NCI-H526 treated with DMSO at 0.1 percent for 48 hours (cell line): ENCODE results near the gene GRM8.

ENCODE experiments used
- DNase-seq: peaks from one replicate; lab custom pipeline; 2025; lab: John Stamatoyannopoulos, UW

Gene GRM8

DNA sequence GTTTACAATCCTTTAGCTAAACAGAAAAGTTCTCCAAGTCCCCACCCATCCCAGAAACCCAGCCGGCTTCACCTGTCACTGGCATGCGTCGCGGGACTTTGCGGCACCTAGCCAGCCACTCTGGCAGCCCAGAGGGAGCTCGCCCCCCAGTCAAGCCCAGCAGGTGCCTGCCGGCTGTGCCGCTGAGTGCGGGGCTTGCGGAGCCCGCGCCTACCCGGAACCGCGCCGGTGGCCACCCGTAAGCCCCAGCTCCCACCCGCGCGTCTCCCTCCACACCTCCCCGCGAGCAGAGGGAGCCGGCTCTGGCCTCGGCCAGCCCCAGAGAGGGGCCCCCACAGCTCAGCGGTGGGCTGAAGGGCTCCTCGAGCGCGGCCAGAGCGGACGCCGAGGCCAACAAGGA, 446.1 kb downstream of the GRM8 start:
- no peak for DNase-seq

DNA sequence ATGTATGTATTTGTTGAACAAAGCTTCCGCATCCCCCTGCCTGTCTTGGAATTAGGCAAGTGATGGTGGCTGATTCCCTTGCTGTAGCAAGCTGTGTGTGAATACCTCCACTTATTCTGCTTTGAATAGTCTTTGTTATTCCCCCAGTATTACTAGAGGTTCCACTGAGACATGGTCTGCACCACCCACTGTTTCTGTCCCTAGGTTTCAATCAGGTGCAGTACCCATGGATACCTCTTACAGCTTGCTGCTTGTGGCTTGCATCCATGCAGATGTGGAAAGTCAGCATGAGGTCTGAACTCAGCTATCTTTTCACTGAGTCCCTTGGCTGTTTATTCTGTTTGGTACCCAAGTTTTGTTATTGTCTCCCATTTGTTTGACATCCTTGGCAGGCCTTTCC, 447.4 kb downstream of the GRM8 start:
- DNase-seq, result no peak

DNA sequence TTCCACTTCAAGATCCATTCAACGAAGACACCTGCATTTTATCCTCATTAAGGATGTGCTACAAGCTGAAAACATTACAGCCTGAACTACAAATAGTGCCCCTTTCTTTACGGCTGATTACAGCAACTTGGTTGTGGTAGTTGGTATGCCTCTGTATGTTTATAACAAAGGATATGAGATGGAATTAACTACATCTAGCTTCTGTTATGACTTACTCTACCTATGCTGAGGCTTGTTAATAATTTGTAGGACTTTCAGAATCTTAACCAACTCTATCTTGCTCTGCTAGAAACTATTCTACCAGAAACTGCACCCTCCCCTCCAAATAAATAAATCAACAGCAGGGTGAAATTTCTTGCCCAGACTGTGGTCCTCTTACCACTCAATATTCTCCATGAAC, 448.1 kb downstream of the GRM8 start:
- DNase-seq, result no peak

DNA sequence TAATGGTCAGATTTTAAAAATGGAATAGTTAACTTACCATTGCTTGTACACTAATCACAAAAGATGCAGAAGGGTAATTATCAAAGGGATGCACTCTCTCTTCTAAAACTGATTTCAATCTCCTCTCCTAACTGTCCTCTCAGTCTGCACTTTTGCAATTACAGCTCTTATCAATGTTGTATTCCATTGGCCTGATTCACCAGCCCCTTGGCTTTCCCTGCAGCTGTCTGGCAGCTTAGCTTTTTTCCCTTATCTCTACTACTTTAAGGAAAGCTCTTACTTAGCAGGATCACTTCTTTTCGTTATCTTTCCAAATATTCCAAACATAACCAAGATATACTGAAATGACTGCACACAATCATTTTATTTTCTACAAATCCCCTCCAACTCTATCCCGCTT, 448.8 kb downstream of the GRM8 start:
- no peak for DNase-seq

DNA sequence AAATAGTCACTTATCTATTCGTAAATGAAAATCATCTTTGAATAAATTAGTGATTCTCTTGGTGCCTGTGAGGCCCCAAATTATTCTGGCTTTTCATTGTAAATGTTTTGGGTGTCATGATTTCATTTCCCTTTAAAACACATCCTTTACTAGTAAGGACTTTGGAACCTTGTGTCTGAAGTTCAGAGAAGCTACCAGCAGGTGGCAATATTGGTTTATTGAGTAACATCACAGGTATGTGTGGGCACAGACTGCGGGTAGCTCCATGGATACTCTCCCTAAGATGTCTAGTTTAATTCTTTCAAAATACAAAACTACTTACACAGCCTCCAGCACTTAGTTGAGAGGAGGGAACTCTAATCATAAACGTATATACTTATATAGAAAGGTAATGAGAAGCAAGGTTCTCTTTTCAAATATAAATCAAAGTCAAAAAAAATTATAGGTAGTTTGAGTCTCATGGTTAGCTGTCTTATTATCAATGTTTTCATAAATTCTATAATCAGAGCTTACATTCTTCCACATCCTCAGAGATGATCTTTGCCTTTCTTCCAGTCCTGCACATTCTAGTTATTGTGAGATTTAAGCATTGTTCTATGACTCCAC, 449.6 kb downstream of the GRM8 start:
- DNase-seq, result peak; percentile 65

DNA sequence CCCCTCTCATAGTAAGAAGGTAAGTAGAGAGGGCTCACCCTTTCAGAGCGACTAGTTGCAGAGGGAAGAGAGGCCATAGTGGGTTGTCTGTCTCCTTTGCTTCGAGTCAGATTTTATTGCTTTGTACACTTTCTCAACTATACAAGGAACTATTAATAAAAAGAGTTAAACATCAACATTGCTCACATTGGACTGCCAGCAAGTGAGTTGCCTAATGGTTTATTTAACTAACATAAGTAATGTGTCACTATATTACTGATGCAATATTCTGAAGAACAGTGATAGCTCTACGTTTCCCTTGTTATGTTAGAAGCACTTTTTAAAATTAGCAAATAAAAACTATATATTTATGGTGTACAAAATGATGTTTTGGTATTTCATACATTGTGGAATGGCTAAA, 451.0 kb downstream of the GRM8 start:
- no peak for DNase-seq

DNA sequence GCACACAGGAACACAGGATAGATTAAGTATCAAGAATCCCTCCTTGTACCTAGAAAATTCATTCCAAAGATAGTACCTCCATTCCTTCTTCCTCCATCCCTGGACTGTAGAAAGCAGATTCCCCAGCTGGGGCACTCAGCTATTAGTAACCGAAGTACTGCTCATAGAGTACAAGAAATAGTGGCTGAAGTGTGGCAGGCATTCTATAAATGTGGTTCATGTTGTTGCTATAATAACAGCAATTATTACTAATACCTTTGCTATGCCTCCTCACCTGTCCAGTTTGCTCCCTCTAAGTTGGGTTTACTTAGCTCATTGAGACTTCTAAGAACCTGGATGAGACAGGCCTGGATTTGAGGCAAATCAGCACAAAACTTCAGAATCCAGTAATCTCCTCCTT, 453.2 kb downstream of the GRM8 start:
- no peak for DNase-seq

DNA sequence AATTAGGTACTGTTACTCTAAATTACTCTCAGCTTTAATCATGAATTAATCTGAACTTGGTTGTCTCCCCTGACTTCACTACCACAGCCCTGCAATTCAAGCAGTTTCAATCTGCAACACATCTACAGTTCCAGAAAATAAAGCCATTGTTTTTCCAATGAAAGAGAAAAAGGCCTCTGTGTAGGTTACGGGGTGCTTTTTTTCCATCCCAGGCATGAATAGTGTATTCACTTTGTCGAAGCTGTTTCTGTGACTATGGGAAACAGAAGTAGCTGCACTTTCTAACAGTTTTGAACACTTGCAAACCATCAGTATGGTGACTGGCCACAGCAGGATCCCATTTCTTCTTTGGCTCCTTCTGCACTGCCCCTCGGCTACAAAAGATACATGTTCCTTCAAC, 460.2 kb downstream of the GRM8 start:
- DNase-seq, result no peak

DNA sequence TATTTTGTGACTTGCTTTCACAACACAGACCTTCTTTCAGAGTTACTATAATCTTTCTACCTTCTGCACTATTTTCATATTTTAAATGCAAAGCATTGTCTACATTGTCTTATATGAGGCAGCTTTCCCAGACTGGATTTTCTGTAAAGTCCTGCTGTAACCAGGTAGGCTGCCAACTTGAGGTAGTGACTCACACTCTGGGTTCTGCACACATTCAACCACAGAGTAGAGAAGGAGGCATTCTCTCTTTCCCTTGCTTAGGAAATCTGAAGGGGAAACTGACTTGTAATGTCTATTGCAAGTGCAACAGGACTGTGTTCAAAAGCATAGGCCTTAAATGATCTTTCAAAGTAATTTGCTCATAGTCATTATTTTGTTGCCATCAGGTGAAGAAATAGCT, 461.4 kb downstream of the GRM8 start:
- no peak for DNase-seq

DNA sequence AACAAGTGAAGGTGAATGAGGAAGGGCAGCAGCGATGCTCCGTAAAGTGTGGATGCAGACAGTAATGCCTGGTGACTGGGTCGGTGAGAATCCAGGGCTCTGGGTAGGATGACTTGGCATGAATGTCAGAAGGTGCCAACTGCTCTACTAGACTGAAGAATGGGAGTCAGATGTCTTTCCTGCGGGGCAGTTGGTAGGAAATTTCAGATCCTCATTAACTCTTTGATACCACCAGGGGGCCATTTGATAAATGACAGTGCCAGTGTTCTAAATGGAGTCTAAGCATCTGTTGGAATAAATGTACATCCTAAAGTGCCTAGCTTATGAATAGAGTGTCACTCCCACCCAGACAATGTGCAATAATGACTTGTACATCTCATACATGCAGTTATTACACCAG, 462.0 kb downstream of the GRM8 start:
- no peak for DNase-seq

DNA sequence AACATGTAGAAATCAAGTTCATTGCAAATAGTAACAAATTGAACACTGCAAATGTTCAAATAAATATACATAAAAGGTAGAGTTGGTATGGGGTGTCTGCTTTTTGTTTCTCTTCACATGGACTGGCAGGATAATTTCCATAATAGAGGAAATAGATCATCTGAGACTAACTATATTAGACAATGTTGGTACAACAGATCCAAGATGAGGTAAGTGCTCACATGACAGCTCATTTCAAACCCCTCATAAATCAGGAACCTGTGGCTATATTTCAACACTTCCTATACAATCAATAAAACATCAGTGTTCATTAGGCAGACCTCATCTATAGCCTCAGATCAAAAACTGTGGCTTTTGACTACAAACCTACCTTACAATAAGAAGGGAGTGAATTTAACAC, 469.1 kb downstream of the GRM8 start:
- DNase-seq, result no peak

DNA sequence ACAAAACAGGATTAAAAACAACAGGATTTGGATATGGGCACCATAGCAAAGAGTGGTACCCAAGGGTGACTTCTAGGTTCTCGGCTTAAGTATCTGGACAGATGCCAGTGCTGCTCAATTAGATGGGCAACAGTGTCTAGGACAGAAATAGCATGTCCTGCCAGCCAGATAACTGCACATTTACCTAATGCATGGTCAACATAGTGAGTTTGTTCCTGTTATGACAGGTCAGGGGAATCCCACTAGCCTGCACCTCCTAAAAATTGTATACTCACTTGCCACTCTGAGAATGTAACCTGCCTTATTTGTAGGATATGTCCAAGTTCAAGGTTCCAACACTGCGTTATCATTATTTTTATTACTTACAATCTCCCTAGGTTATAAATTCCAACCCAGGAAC, 471.7 kb downstream of the GRM8 start:
- DNase-seq, result no peak

DNA sequence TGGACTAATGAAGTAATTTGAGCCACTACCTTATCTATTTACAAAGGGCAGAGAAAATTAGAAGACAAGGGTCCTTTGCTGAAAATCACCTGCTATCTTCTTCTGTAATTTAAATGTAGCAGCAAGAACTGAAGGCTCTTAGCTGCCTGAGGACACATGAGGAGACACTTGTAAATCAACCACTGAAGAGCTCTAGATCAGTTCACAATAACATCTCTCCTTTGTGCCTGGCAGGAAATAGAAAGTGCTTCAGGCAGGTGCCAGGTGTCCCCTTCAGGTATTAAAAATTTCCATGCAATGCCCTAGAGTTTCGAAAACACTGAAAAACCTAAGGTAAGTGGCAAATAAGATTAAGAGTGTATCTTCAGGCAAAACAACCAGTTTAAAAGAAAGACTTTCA, 474.6 kb downstream of the GRM8 start:
- no peak for DNase-seq

DNA sequence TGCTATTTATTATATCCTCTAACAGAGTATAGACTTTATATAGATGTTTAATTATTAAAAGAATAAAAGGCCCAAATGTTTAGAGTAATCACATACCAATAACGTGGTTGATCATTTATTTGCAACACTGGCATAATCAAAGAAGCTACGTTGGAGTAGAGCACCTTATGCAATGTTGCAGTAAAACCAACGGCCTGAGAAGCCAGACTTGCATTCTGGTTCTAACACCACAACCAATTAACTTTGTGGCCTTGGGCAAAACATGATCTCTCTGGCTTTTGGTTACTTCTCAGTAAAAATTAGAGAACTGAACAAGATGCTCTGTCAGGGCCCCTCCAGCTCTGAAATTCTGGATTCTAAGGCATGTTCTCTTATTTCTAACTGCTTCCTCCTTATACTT, 476.2 kb downstream of the GRM8 start:
- no peak for DNase-seq

DNA sequence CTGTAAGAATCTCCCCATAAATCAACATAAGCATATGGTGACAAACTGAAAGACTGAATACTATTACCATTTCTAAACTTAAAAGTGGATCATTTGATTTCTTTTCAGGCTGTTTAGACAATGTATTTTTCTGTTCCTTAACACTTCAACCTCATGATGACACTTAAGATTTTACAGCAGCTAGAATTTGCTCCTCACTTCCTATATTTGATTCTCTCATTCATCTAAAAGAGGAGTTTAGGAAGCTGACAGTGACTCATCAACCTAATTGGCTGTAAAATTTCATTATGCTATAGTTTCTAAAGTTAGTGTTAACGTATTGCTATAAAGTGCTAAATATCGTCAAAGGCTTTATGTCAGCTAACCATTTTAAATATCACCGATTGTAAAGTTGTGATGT, 478.7 kb downstream of the GRM8 start:
- DNase-seq, result no peak

DNA sequence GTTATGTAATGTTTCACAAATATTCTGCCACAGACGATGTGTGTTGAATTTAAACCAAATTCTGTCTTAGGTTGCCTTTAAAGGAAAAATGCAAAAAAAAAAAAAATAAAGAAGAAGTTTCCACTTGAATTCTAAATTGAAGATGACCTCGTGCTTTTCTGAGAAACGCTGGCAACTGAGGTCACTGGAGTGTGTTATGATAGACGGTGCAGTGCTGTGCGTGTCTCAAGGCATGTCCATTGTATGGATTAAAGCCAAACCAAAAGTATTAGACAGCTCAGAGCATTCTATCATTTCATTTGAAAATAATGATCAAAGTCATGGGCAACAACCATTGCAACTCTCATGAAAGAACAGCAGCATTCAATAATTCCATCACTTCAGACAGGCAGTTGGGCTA, 483.9 kb downstream of the GRM8 start:
- DNase-seq, result no peak

DNA sequence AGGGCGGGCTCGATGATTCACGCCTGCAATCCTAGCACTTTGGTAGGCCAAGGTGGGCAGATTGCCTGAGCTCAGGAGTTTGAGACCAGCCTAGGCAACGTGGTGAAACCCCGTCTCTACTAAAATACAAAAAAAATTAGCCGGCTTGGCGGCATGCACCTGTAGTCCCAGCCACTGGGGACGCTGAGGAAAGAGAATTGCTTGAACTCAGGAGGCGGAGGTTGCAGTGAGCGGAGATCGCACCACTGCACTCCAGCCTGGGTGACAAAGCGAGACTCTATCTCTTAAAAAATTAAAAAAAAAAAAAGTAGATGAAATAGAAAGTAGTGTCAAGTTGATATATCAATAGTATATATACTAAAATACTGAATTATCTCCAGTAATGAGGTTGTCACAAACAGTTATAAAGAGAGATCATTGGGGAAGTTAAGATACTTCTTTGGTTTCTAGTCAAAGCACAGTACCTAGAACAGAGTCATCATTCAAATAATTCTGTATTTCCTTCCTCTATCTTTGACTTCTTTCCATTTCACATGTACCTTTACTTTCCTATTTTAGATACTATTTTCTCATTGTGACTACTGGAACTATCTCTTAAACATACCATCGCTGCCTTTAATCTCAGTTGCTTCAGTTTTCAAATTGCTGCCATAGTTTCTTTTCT, 491.7 kb downstream of the GRM8 start:
- DNase-seq, result no peak

DNA sequence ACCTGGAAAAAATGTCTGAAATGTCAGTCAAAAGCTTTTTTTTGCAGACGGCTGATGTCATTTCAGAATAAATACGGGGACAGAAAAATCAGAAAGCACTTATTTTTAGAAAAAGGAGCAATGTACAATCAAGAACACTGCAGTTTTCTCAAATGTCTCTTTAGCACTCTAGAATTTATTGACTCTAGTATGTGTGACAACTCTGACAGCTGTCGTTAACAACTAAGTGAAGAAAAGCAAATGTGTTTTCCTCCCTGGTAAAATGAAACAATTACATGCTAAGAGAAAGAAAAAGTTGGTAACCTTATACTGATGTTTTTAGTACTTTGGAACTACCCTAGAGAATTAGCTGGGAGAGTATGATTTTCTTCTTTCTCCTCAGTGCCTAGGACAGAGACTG, 497.4 kb downstream of the GRM8 start:
- DNase-seq, result no peak

DNA sequence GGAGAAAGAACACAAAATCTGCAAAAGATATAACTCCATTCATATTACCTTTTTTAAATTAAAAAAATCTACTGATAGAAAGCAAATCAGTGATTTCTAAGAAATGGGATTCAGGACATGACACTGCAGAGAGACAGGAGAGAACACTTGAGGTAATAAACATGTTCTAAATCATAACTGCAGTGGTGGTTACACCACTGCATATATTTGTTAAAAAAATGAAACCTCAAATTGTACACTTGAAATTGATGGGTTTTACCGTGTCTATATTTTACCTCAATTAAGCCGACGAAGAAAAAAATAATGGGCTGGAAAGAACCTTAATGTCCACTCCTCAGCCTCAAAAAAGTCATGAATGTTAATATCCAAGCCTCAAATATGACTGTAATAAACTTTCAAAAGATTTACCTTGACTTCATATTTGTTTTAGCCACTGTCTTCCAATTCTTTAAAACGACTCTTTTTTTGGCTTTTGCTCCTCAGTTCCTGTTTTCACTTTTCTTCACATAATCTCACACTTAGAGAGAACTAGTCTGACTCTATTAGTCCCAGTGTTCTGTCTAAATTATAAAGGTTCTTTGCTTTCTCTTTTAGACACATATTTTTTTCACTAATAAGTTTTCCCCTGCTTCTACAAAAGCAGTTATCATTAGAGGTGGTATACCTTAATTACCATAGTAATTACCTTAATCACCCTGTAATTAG, 502.4 kb downstream of the GRM8 start:
- DNase-seq, result no peak

DNA sequence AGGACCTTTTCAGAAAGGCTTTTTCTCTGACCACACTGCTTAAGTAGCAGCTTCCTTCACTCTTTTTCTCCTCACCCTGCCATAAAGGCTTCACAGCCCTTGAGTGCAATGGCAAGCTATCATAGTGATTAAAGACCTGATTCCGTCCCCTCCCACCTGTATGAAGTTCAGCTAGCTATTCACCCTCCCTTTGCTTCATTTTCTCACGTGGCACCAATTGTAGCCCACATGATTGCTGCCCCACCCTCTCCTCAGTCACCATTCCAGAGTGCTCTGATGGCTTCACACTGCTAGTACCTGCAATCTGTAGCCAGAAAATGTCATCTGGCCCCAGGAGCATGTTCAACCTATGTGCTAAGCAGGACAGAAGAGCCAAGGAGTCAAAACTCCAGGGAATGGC, 523.8 kb downstream of the GRM8 start:
- DNase-seq, result no peak

DNA sequence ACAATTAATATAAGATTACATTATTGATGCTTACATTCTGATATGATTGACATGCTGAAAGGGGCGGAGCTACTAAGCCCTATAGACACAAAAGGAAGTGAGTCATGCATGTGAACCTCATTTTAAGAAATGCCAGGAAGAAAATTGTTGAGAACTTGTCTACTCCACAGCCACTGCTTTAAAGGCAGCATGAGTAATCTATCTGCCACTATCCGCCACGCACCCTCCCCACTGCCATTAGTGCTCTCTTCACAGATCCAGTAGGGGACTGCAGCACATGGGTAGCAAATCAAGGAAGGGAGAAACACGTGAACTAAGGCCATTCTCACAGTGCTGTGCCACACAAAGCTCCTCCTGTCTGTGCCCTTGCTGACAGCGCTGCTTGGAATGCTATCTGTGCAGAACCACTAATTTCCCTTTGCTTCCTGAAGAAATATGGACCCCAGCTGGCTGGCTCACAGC, 524.8 kb downstream of the GRM8 start:
- DNase-seq, result no peak

DNA sequence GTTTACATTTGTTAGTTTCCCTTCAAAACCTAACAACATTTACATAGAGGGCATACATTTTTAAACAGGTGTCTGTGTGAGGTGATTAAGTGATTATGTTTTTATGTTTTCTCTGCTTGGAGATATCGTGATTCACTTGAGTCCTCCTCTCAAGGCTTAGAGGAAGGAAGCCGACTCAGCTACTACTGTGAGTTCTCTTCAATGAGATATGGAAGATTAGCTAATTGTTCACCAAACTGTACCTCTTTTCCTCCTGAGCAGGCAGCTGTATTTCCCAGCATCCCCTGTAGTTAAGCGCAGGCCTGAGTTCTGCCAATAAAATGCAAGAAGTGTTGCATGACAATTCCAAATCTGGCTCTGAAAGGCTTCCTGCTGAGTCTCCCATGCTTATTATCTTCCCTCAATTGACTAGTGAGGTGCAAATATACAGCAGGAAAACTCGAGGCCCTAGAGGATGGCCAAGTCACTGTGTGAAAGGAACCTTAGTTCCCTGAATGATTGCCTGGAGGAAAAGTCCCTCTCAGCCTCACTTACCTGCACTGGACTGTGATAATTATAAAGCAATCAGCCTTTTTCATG, 528.7 kb downstream of the GRM8 start:
- no peak for DNase-seq

DNA sequence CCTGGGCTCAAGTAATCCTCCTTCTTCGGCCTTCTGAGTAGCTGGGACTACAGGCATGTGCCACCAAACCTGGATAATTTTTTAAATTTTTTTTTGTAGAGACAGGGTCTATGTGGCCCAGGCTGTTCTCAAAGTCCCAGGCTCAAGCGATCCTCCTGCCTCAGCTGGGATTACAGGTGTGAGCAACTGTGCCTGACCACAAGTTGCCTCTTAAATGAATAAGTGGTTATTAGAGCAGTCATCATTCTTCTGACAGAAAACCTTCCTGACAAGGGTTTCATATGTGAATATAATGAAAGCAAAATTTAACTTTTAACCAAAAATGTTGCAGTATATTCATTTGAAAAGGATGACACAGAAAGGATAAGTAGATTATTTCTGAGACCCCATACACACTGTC, 532.5 kb downstream of the GRM8 start:
- no peak for DNase-seq
